H7 (cell line): ENCODE measurements around the gene C15orf39. TPM values are rescaled to one million over a fixed set of nuclear protein-coding genes. Genes with fewer than 3 reads are reported as not detected.
"Not testable (repeated sequence)": the region's sequence is repeated elsewhere in the genome, so short reads cannot be mapped to it uniquely, and the experiment has no call there.

Experiments
- DNase-seq: peaks from one replicate; pipeline ENCODE4 v3.0.0; 2012
- H3K27me3 ChIP-seq: 2 replicates; pipeline ENCODE4 v1.6.0; 2011; ENCODE audit warnings: mild to moderate bottlenecking, low read length; ENCODE audit not compliant: control insufficient read depth, insufficient read depth
- H3K36me3 ChIP-seq: replicated peaks from 2 replicates; pipeline ENCODE4 v1.5.1; 2011; ENCODE audit warnings: low read length; ENCODE audit not compliant: control insufficient read depth, insufficient read depth
- H3K4me3 ChIP-seq: 2 replicates; pipeline ENCODE4 v1.5.1; 2011; ENCODE audit warnings: low read depth, mild to moderate bottlenecking, control low read depth, low read length, moderate library complexity; ENCODE audit not compliant: insufficient read depth
- total RNA-seq: library from RNA; depleted of rRNA; stranded (reverse); fragments of >200 nt; shearing (Covaris generic); gene quantifications from 2 replicates; pipeline ENCODE4 v1.2.3, GENCODE V29; 2014

The C15orf39 gene
- total RNA-seq, 1 experiment from 2014 or later = 37.1 TPM

GRCh38 chr15:75207618-75208500 is 6.2 kb downstream of the C15orf39 start:
- Histone ChIP-seq H3K4me3 (no peak overlapping the region), H3K36me3 (peaks cover 49% of the 10 kb centered on the region)
- DNase-seq = no peak

GRCh38 chr15:75208501-75209288 is 7.0 kb downstream of the C15orf39 start:
- no peak for DNase-seq
- H3K36me3 ChIP-seq = peaks cover 50% of the 10 kb centered on the region
- H3K27me3 ChIP-seq = no peaks in the 10 kb centered on the region
- no peak overlapping the region for H3K4me3 ChIP-seq

More at GRCh38 chr15:75207618-75208500, 6.2 kb downstream of the C15orf39 start:
- H3K27me3 ChIP-seq = no peaks in the 10 kb centered on the region; the same call in 1 of the 2 replicates

GRCh38 chr15:75209289-75209676 is 7.6 kb downstream of the C15orf39 start:
- no peak for DNase-seq
- peaks cover 50% of the 10 kb centered on the region for H3K36me3 ChIP-seq

GRCh38 chr15:75210811-75211230 is 9.1 kb downstream of the C15orf39 start:
- H3K4me3 ChIP-seq = no peak overlapping the region
- H3K36me3 ChIP-seq = peaks cover 50% of the 10 kb centered on the region
- no peak for DNase-seq
- no peaks in the 10 kb centered on the region for H3K27me3 ChIP-seq

More at GRCh38 chr15:75209289-75209676, 7.6 kb downstream of the C15orf39 start:
- Histone ChIP-seq H3K4me3 (no peak overlapping the region), H3K27me3 (no peaks in the 10 kb centered on the region)

DNA sequence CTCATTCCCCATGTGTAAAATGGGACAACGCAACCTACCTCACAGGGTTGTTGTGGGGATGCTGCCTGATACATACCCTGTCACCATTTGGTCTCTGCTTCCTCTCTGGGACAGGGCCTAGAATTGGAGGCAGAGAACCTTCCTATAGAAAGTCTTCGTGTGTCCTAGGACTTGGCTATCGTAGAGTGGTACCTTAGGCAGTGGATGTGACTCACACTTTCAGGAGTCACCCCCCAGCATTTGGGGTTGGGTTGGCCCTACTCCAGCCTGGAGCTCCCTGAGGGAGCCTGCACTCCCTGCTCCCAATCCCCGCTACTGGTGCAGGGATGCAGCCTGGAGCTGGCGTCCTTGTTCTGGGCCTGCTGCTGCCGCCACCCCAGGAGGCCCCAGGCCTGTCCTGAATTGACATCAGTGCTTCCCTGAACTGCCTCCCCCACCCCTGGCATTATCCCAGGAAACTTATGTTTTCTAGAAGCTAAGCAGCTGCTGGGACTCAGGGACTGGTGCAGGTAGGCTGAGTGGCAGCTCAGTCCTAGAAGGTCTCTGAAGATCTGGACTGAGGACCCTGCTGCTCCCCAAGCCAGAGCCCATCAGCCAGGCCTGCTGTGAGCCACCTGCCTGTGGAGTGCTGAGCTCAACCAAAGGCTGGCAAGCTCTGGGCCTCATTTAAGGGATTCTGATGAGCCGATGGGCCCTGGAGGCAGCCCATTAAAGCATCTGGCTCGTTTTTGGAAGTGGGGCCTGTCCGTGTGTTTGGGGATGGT is 9.9 kb downstream of the C15orf39 start:
- Histone ChIP-seq H3K27me3 (no peaks in the 10 kb centered on the region), H3K36me3 (peaks cover 43% of the 10 kb centered on the region), H3K4me3 (no peak overlapping the region)
- no peak for DNase-seq

DNA sequence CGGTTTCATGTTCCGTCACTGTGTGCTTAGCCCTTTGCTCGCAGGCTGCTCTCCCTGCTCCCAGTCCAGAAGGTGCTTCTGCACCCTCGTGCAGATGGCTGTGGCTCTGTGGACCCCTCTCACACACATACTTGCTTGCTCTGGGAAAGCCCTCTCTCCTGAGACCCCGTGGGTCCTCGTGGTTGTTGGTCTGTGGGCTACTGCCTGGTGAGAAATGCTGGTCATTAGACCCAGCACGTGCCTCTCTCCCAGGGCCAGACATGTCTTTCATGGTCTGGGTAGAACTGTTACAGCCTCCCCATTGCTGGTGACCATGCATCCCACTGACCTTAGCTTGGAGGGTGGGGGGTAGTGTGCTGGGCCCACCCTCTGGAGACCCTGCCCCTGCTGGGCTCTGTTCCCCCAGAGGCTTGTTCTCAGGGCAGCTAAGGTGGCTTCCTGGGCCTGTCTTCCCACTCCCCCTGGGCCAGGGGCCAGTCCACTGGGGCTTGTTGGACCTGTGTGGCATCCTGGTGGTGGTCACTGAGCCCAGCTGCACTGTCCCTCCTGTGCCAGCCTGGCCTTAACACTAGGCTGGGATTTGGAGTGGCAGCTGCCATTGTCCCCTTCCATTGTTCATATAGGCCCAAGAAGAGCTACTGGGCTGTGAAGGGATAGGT is 10.6 kb downstream of the C15orf39 start:
- H3K27me3 ChIP-seq = no peaks in the 10 kb centered on the region
- no peak for DNase-seq
- H3K36me3 ChIP-seq = peaks cover 39% of the 10 kb centered on the region
- H3K4me3 ChIP-seq = no peak overlapping the region

DNA sequence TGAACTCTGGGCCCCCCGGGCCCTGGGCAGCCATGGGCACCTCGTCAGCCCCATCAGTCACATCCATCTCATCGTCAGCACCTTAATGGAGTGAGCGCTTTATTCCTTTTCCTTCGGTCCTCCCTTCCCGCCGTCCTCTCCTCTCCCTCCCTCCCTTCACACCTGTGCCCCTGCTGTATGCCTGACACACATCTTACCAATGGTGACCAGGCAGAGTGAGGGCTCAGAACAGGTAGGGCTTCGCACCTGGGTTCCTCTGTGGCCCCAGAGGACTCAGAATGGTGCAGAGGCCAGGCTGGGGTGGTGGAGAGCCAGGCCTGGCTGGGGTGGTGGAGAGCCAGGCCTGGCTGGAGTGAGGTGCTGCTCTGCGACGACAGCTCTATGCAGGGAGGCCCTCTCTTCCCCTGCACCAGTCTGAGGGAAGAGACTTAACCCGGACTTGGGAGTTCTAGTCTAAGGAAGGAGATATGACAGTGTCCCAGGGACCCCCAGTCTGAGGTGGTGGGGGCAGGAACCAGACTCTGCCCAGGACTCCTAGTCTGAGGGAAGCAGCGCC is 11.6 kb downstream of the C15orf39 start:
- no peak for DNase-seq
- no peak overlapping the region for H3K4me3 ChIP-seq
- H3K36me3 ChIP-seq = peaks cover 31% of the 10 kb centered on the region
- no peaks in the 10 kb centered on the region for H3K27me3 ChIP-seq

DNA sequence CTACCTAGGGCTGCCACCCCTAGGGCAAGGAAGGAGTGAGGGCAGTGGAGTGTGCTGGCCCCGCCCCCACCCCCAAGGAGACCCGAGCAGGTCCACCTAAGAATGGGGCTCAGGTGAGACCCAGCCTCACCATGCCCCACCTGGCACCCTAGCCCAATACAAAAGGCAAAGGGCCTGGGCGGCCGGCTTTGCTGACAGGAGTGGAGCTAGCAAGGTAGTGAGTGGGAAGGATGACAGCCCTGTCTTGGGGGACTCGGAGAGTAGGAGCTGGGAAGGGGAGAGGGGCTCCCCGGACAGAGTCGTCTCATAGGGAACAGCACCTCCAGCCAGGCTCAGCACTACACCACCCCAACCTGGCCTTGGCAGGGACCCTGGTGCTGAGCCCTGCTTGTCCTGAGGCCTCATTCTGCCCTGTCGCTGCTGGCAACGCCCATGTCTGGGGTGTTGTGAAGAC is 12.1 kb downstream of the C15orf39 start:
- Histone ChIP-seq H3K27me3 (no peaks in the 10 kb centered on the region), H3K36me3 (peaks cover 30% of the 10 kb centered on the region), H3K4me3 (no peak overlapping the region)
- peak; percentile 75 for DNase-seq

DNA sequence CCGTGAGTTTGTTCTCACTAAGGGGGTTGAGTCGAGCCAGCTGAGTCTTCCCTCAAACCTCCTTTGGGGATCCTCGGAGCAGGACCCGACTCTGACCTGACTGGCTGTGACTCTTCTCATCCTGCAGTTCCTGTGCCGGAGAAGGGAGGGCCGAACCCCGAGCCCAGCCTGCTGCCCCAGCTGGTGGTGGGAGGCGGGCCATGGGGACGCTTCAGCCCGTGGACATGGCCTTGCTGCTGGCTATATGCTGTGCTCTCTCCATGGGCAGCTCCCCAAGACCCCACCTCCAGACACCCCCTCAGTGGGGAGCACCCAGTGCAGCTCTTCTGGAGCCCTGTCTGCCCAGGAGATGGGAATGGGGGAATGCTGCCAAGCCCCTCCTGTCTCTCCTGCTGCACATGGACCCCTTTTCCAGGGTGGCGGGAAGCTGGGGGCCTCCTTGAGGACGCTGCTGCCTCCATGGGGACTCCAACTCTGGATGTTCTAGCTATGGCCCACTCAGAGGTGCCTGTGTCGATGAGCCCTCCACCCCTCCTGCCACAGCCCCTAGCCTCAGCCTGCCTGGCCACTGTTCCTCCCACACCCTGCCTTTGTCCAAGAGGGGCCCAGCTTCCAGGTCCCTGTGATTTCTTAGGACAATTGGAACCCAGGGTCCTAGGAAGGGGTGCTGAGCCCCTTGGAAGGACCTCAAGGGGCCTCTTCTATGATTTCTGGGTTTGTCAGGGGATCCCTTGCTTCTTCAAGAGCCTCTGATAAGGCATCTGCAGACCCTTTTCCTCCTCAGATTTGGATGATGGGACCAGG is 12.8 kb downstream of the C15orf39 start:
- peak; percentile 83 for DNase-seq
- Histone ChIP-seq H3K36me3 (peaks cover 23% of the 10 kb centered on the region), H3K4me3 (no peak overlapping the region), H3K27me3 (no peaks in the 10 kb centered on the region)

GRCh38 chr15:75215107-75216004 is 13.7 kb downstream of the C15orf39 start:
- Histone ChIP-seq H3K27me3 (no peaks in the 10 kb centered on the region), H3K4me3 (no peak overlapping the region), H3K36me3 (peaks cover 17% of the 10 kb centered on the region)
- DNase-seq = no peak

- DNase-seq = no peak
- Histone ChIP-seq H3K27me3 (no peaks in the 10 kb centered on the region), H3K4me3 (no peak overlapping the region), H3K36me3 (peaks cover 2% of the 10 kb centered on the region; the same call in 1 of the 2 replicates)
These were observed 15.3 kb downstream of the C15orf39 start for GRCh38 chr15:75217012-75217411.

- H3K27me3 ChIP-seq, DNase-seq: not testable (repeated sequence)
These were observed 15.9 kb downstream of the C15orf39 start for GRCh38 chr15:75217574-75217973.

More at GRCh38 chr15:75217574-75217973, 15.9 kb downstream of the C15orf39 start:
- not testable (repeated sequence) for H3K36me3 ChIP-seq, H3K4me3 ChIP-seq
